Measurements from ENCODE around the gene CTTNBP2.

GRCh38 chr7:117800841-117801240 lies 72.4 kb downstream of the CTTNBP2 start:
- TF ChIP-seq POLR2A (IDR thresholded peaks at IDR 0.05) (no peak), CTCF (IDR thresholded peaks at IDR 0.05) (no peak)
